Measurements from ENCODE around the gene NR6A1. TPM values are rescaled to one million over a fixed set of nuclear protein-coding genes. Genes with fewer than 3 reads are reported as not detected.
"Not testable (repeated sequence)": the region's sequence is repeated elsewhere in the genome, so short reads cannot be mapped to it uniquely, and the experiment has no call there.

The NR6A1 gene
- total RNA-seq, 1 donor from 2014 or later = 0.72 TPM

DNA sequence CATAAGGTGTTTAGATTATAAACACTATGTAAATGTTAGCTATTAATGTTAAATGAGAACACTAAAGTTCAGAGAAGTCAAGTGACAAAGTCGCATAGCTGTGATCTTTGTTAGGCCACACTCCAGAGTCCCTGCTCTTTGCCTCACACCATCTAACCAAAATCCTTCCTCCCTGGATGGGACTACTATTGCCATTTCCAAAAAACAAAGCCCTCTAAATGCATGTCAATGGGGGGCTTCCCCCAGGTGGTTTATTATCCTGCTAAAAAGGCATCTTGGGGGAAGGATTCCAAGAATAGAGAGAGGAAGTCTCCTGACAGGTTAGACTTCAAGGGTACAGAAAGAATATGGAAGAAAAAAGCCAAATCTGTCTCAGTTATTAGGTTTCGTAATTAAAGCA lies 10.4 kb downstream of the NR6A1 start:
- DNase-seq (ENCODE audit: low spot score) = no peak

GRCh38 chr9:124759327-124759726 lies 11.8 kb downstream of the NR6A1 start:
- no peak for DNase-seq (ENCODE audit: low spot score)

- no peak for DNase-seq (ENCODE audit: low spot score)
Observed at GRCh38 chr9:124758691-124759090, 12.4 kb downstream of the NR6A1 start.

GRCh38 chr9:124758061-124758460 lies 13.1 kb downstream of the NR6A1 start:
- peak; percentile 45 for DNase-seq (ENCODE audit: low spot score)

DNA sequence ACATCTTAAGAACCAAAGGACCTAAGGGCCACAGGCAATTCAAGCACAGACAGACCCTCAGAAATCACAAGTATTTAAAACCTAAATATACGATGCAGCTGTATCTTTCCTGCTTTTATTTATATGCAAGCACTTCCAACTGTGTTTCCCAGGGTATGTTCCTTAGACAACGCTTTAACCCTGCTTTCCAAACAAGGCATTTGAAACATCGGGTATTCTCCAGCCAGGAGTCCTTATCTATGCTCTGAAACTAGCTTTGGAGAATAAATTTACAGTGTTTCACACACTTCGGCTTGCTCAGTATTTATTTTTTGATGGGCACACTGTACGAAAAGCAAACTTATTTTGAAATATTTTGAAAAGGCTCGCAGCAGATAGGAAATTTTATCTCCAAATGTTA lies 13.5 kb downstream of the NR6A1 start:
- DNase-seq (ENCODE audit: low spot score) = peak; percentile 58

GRCh38 chr9:124756011-124756410 lies 15.1 kb downstream of the NR6A1 start:
- DNase-seq (ENCODE audit: low spot score) = no peak

- DNase-seq (ENCODE audit: low spot score) = no peak
Observed at GRCh38 chr9:124755061-124755460, 16.1 kb downstream of the NR6A1 start.

DNA sequence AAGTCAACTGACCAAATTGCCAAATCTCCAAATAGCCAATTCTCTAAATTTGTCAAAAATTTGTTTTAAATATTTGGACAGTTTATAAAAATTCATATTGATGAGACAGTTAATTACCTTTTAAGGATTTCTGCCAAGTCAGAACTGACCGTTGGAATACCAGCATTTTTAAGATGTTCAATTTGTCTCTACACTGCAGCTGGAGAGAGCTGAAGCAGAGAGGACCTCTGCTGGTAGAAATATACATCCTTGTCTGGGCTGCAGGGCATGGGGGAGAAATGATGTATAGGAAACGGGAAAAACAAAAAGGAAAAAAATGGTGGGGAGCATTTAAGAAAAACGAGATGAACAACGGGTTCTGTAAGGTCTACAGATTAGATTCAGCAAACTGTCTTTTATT lies 16.8 kb downstream of the NR6A1 start:
- peak; percentile 40 for DNase-seq (ENCODE audit: low spot score)

DNA sequence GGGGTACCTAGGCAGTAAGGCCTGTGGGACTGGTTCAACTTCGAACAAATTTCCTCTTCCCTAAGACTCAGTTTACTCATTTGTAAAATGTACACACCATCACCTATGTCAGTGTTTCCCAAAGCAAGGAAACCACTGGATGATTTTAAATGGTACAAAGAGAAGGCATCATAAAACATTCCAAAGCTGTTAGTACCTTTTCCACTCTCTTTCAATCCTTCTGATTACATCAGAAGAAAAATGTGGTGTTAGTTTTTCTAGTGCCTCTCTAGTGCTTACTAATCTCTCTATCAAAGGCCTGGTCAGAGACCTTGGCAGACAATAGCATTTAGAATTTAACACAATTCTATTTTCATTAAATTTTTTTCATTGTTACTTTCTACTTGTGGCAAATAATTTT lies 18.1 kb downstream of the NR6A1 start:
- no peak for DNase-seq (ENCODE audit: low spot score)

GRCh38 chr9:124749781-124750180 lies 21.3 kb downstream of the NR6A1 start:
- no peak for DNase-seq (ENCODE audit: low spot score)

- DNase-seq (ENCODE audit: low spot score) = no peak
Observed at GRCh38 chr9:124749284-124749683, 21.8 kb downstream of the NR6A1 start.

DNA sequence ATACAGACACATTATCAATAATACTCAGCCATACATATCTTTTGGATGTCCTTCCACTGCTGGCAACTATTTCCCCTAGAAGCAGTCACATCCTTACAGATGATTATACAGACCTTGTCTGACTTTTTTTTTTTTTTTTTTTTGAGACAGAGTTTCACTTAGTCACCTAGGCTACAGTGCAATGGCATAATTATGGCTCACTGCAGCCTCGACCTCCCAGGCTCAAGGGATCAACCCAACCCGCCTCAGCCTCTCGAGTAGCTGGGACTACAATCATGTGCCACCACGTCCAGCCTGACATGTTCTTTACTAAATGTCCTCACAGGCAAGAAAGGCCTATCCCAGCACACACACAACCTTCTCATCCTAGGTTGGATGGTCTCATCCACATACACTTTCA lies 24.0 kb downstream of the NR6A1 start:
- no peak for DNase-seq (ENCODE audit: low spot score)

DNA sequence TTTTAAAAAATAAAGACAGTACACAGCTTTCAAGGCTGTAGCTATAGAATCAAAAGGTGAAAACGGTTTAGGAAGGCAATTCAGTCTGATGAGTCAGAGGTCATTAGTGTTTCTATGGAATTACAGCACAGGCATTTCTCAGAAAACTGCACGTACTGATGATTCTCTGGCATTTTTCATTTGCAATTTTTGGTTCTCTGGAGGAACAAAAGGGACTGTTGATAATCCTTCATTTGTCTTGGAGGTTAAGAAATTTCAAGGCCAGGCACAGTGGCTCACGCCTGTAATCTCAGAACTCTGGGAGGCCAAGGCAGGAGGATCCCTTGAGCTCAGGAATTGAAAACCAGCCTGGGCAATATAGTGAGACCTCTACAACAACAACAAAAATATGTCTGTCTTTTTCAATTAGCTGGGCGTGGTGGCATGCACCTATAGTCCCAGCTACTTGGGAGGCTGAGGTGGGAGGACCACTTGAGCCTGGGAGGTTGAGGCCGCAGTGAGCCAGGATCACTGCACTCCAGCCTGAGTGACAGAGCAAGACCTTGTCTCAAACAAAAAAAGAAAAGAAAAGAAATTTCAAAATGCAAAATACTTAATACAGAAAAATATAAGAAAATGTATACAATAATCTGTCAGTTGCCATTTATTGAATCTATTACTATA lies 27.3 kb downstream of the NR6A1 start:
- DNase-seq (ENCODE audit: low spot score) = no peak

DNA sequence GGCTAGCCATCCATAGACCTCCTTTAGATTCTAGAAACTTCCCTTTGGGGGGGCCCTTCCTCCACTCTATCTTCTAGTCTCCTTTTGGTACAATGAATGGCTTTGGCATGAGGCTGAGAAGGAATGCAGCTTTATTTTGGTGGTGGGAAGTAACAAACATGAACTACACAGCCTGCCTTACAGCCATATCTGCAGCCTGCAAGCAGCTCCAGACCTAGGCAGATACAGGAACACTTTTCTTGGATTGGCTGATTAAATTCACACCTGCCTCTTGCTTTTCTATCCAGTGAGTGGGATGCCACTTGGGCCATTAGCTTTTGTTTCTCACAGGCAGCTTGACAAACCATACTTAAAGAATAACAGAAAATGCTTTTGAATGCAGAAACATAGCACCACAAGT lies 28.2 kb downstream of the NR6A1 start:
- DNase-seq (ENCODE audit: low spot score) = no peak

DNA sequence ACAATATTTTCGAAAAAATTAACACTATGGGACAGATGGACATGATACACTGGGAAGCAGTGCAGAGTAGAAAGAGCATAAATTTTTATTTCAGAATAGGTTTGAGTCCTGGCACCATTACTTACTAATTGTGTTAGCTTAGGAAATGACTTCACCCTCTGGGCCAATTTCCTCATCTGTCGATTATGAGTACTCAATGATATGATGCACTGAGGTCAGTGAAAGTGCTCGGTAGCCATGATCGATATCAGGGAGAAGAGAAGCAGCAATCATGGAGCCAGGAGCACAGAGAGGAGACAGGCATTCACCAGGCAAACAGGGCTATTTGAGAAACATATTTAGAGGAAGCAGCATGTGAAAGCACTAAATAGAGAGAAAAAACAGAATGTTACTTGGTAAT lies 29.4 kb downstream of the NR6A1 start:
- no peak for DNase-seq (ENCODE audit: low spot score)

GRCh38 chr9:124741149-124741548 lies 30.0 kb downstream of the NR6A1 start:
- DNase-seq (ENCODE audit: low spot score) = no peak

GRCh38 chr9:124739360-124739759 lies 31.8 kb downstream of the NR6A1 start:
- no peak for DNase-seq (ENCODE audit: low spot score)

DNA sequence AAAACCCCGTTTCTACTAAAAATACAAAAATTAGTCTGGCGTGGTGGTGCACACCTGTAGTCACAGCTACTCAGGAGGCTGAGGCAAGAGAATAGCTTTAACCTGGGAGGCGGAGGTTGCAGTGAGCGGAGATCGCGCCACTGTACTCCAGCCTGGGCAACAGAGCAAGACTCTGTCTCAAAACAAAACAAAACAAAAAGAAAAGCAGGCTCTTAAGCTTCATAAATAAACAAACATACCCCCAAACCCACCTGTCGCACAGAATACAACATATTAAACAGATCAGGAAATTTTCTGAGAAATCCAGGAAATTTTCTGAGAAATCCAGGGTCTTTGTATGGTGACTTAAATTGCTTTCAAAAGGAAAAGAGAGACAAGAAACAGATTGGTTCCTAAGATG lies 33.0 kb downstream of the NR6A1 start:
- DNase-seq (ENCODE audit: low spot score) = not testable (repeated sequence)

- no peak for DNase-seq (ENCODE audit: low spot score)
Observed at GRCh38 chr9:124735121-124735520, 36.0 kb downstream of the NR6A1 start.

- not testable (repeated sequence) for DNase-seq (ENCODE audit: low spot score)
Observed at GRCh38 chr9:124734741-124735083, 36.4 kb downstream of the NR6A1 start.

GRCh38 chr9:124733964-124734740 lies 37.0 kb downstream of the NR6A1 start:
- no peak for DNase-seq (ENCODE audit: low spot score)

DNA sequence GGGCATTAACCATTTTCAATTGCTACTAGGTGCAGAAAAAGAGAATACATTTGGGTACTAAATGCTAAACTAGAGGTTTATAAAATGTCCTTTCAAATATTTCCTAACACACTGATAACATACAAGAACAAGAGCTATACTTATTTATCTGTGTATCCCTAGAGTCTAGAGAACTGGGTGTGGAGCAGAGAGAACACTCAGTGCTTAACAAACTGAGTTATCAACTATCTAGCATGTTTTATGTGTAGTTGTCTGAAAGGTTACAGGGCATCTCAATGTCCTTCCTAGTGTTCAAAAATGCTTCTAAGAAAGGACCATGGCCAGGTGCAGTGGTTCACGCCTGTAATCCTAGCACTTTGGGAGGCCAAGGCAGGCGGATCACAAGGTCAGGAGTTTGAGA lies 40.3 kb downstream of the NR6A1 start:
- DNase-seq (ENCODE audit: low spot score) = no peak

GRCh38 chr9:124726886-124727285 lies 44.2 kb downstream of the NR6A1 start:
- no peak for DNase-seq (ENCODE audit: low spot score)

DNA sequence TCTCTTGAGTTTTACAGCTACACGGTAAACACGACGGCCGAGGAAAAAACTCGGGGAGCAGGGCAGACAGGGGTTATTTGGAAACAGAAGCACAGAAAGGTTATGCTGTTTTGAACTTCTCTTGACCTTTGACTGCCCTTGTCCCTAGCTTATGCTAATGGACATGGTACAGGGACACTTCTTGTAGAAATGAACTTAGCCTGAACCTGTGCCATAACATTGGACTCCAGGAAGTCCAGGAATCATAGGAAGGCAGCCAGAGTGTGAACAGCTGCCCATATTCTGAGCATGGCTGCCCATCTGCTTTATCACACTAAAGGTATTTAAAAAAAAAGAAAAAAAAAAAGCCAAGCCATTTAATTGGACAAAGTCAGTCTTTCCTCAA lies 46.1 kb downstream of the NR6A1 start:
- DNase-seq (ENCODE audit: low spot score) = no peak

All from umbilical cord (tissue), 2 donors.